G401 (cell line): ENCODE results near the gene IGSF21. TPM values are rescaled to one million over a fixed set of nuclear protein-coding genes. Genes with fewer than 3 reads are reported as not detected.
"Not testable (repeated sequence)": the region's sequence is repeated elsewhere in the genome, so short reads cannot be mapped to it uniquely, and the experiment has no call there.

ENCODE experiments used
- DNase-seq: peaks from one replicate; pipeline ENCODE4 v3.0.0-alpha.2; 2015; ENCODE audit warnings: low spot score
- in situ Hi-C: cut with HindIII; loops from 2 replicates; pipeline ENCODE4 v1.10.0; 2016; ENCODE audit warnings: low sequenced_read_pairs, mixed read lengths
- total RNA-seq: library from RNA; depleted of rRNA; stranded (reverse); fragments of >200 nt; shearing (Covaris generic); gene quantifications from 2 replicates; pipeline ENCODE4 v1.2.3, GENCODE V29; 2014

Gene IGSF21
- total RNA-seq, 1 experiment from 2014 or later = not detected

DNA sequence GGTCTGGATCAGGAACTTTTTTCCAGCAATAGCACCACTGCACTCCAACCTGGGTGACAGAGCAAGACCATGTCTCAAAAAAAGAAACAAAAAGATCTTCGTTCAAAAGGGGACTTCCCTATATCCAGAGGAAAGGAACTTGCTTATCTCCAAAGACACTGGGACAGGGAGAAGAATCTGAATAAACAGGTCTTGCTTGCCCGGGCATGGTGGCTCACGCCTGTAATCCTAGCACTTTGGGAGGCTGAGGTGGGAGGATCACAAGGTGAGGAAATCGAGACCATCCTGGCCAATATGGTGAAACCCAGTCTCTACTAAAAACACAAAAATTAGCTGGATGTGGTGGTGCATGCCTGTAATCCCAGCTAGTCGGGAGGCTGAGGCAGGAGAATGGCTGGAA is 308.5 kb downstream of the IGSF21 start:
- in situ Hi-C loops, DNase-seq: not testable (repeated sequence)

DNA sequence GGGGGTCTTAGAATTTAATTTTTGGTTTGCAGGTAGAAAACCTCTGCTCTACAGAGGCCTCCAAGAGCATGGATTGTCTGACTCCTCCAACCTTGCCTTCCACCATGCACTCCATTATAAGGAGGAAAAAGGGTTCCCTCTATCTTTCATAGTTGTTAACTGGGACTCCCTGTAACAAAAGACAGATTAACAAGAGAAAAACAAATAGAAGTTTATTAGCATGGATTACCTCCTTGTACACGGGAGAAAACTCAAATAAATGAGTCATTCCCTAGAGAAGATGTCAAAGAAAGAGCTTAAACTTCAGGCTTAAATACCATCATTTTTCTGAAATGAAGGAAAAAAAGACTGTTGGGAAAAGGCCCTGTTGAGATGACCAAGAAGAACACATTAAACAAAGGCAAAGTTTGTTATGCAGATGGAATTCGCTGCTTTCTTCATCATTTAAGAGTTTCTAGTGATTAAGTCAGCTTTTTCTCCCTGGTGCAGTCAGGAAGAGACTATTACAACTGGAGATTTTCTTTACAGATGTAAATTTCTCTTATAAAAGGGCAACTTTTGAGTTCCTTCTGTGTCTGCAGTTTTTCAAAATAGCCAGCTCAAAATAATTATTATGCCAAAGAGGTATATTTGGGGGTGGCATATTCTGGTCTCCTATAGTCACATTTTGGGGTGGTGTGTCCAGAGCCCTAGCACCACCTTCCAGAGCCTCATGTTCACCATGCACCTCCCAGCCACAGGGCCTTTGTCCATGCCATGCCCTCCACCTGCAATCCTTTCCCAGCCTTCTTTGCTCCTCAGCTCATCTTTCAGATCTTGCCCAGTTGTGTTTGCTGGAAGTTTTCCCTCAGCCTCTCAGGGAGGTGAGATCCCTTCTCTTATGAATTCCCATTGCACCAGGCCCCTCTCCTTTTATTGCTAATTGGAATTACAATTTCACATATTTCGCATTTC is 310.0 kb downstream of the IGSF21 start:
- in situ Hi-C loops = no loop called here
- DNase-seq = peak; percentile 9

- in situ Hi-C loops = no loop called here
- DNase-seq = no peak
Measured at GRCh38 chr1:18419113-18419844, 311.7 kb downstream of the IGSF21 start.

DNA sequence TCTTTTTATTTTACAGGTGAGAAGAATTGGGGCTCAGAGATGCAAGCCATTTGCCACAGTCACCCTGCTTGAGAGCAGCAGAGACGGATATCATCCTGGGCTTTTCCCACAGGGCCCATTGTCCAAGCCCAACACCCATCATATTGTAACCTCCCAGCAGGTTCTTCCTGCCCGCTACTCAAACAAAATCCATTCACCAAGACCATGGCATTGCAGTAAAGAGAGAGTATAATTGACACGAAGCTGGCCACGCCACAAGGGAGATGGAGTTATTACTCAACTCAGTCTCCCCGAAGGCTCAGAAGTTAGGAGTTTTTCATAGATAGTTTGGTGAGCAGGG is 312.2 kb downstream of the IGSF21 start:
- no peak for DNase-seq
- in situ Hi-C loops = no loop called here

- in situ Hi-C loops = no loop called here
- DNase-seq = no peak
Measured at GRCh38 chr1:18422076-18422777, 314.6 kb downstream of the IGSF21 start.

DNA sequence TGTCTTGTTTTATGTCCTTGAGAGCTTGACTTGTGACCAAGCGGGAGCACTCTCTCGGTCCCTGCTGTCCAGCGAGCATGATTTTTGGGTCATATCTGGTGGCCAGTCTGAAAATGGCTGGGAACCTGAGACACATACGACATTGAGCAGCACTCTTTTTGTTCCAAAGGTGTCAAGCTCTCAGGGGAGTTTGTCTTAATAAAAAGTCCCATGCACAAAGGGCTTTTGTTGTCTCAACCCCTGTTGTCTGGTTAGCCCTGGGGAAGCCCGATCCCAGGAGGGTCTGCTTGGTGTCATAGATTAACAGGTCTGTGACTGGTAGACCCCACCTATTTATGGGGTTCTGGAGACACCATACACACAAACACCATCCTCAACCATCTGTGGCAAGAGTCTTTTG is 315.4 kb downstream of the IGSF21 start:
- DNase-seq = no peak
- in situ Hi-C loops = no loop called here

GRCh38 chr1:18426580-18426979 is 319.0 kb downstream of the IGSF21 start:
- no peak for DNase-seq
- in situ Hi-C loops = no loop called here
